K562 (cell line): Measurements from ENCODE around the gene RRAS. TPM values are rescaled to one million over a fixed set of nuclear protein-coding genes. Genes with fewer than 3 reads are reported as not detected.

ENCODE experiments used
- HDAC1 ChIP-seq, 2 experiments: fragments of 450-650 bp; IDR thresholded peaks; 2 replicates each; pipeline ENCODE4 v1.6.1; 2016 to 2017; ENCODE audit warnings: inconsistent platforms in 1 of 2, mild to moderate bottlenecking in 1 of 2, moderate library complexity in 1 of 2
- HMGN3 ChIP-seq: IDR thresholded peaks from 2 replicates; pipeline ENCODE4 v1.6.1; 2011; ENCODE audit warnings: borderline replicate concordance, low read depth, mild to moderate bottlenecking, mixed read lengths, low read length; ENCODE audit not compliant: insufficient read length; ENCODE audit errors: extremely low read depth
- KDM2B ChIP-seq: fragments of 250-450 bp; sonication (Bioruptor Pico); IDR thresholded peaks from 2 replicates; pipeline ENCODE4 v1.8.0; 2021; ENCODE audit warnings: mild to moderate bottlenecking, moderate library complexity
- MEF2A ChIP-seq: IDR thresholded peaks from 2 replicates; pipeline ENCODE4 v1.6.1; 2011; ENCODE audit warnings: low read depth, mild to moderate bottlenecking, low read length, moderate library complexity; ENCODE audit not compliant: control insufficient read depth
- MEIS2 ChIP-seq: fragments of 450-650 bp; IDR thresholded peaks from 2 replicates; pipeline ENCODE4 v1.6.1; 2014; ENCODE audit warnings: mild to moderate bottlenecking; ENCODE audit not compliant: partially characterized antibody
- NCOA4 ChIP-seq: fragments of 450-650 bp; IDR thresholded peaks from 2 replicates; pipeline ENCODE4 v1.6.1; 2018; ENCODE audit warnings: mild to moderate bottlenecking; ENCODE audit not compliant: partially characterized antibody
- NR2F6 ChIP-seq: fragments of 450-650 bp; formaldehyde crosslinking; IDR thresholded peaks from 2 replicates; pipeline ENCODE4 v1.4.0; 2020; ENCODE audit warnings: mild to moderate bottlenecking
- PML ChIP-seq: IDR thresholded peaks from 2 replicates; pipeline ENCODE4 v1.6.1; 2012; ENCODE audit warnings: low read length, inconsistent platforms
- POLR2G ChIP-seq: fragments of 200-400 bp; formaldehyde crosslinking; IDR thresholded peaks from 2 replicates; pipeline ENCODE4 v1.6.1; 2017; ENCODE audit warnings: low read depth, mild to moderate bottlenecking, antibody characterized with exemption, low read length, moderate library complexity
- PRPF4 ChIP-seq: fragments of 200-400 bp; formaldehyde crosslinking; IDR thresholded peaks from one replicate; pipeline ENCODE4 v1.6.1; 2017; ENCODE audit warnings: low read length, low read depth, mild to moderate bottlenecking; ENCODE audit not compliant: insufficient read depth, poor library complexity, severe bottlenecking
- RAD21 ChIP-seq, 2 experiments: fragments of 250-450 bp in 1 of 2; fragments of 450-650 bp in 1 of 2; sonication (Bioruptor Pico) in 1 of 2; formaldehyde crosslinking in 1 of 2; IDR thresholded peaks in 1 of 2; conservative IDR thresholded peaks in 1 of 2; 2 replicates each; pipeline versions ENCODE4 v1.4.0 to v1.8.0; 2020 to 2022; ENCODE audit warnings: mild to moderate bottlenecking in 2 of 2, moderate library complexity in 1 of 2
- SMARCB1 ChIP-seq: IDR thresholded peaks from 2 replicates; pipeline ENCODE4 v1.6.1; 2011; ENCODE audit warnings: improper control_type of control experiment, low read depth; ENCODE audit not compliant: insufficient read length
- TBP ChIP-seq: optimal IDR thresholded peaks from 2 replicates; pipeline ENCODE3; 2011; ENCODE audit warnings: low read depth, low read length, improper control_type of control experiment
- TCF7L2 ChIP-seq: fragments of 150-350 bp; IDR thresholded peaks from 2 replicates; pipeline ENCODE4 v1.6.1; 2016; ENCODE audit warnings: low read depth, mild to moderate bottlenecking, low read length, moderate library complexity
- WHSC1 ChIP-seq: IDR thresholded peaks from one replicate; pipeline ENCODE4 v1.6.1; 2012; ENCODE audit warnings: low read length, control low read depth, inconsistent platforms
- ZNF175 ChIP-seq: fragments of 200-800 bp; sonication (Bioruptor generic); IDR thresholded peaks from 2 replicates; pipeline ENCODE4 v1.6.1; 2016; ENCODE audit warnings: low read depth, mild to moderate bottlenecking, missing genetic modification characterization, missing compliant biosample characterization
- polyA plus RNA-seq, 8 experiments: library from polyadenylated mRNA; depleted of rRNA in 4 of 8; stranded (reverse) in 5 of 8; unstranded in 3 of 8; fragments of >200 nt; fragmentation: Nextera tagmentation in 2 of 8; fragmentation: Illumina TruSeq in 1 of 8; extraction: Ambion mirVana in 2 of 8; extraction: Trizol in 1 of 8; gene quantifications; 2 replicates each; pipeline versions ENCODE4 v1.2.1 to v1.2.3, GENCODE V29; 2011 to 2014; ENCODE audit warnings: inconsistent platforms in 1 of 8, missing spikeins in 1 of 8
- total RNA-seq, 7 experiments: library from RNA; depleted of rRNA in 6 of 7; stranded (reverse); fragments of >200 nt in 6 of 7; fragmentation: Illumina TruSeq in 2 of 7; extraction: Trizol in 2 of 7; gene quantifications; 2 replicates each; pipeline versions ENCODE4 v1.2.1 to v1.2.3, GENCODE V29; 2011 to 2021; ENCODE audit warnings: low replicate concordance in 1 of 7
- TF ChIP-seq, protein P1 (sequence below): fragments of 250-450 bp; sonication (Bioruptor Pico); IDR thresholded peaks from 2 replicates; pipeline ENCODE4 v1.5.0; 2021
- TF ChIP-seq, protein P2 (sequence below): fragments of 450-650 bp; IDR thresholded peaks from 2 replicates; pipeline ENCODE4 v1.7.0; 2016; ENCODE audit warnings: borderline replicate concordance
- TF ChIP-seq, protein P3 (sequence below): fragments of 450-650 bp; IDR thresholded peaks from 2 replicates; pipeline ENCODE4 v1.6.1; 2018; ENCODE audit not compliant: partially characterized antibody
- TF ChIP-seq, protein P4 (sequence below): sonication (generic); formaldehyde crosslinking; IDR thresholded peaks from 2 replicates; pipeline ENCODE4 v1.8.0; 2022; ENCODE audit warnings: mild to moderate bottlenecking, missing genetic modification reagents

The RRAS gene
- total and polyA plus RNA-seq, 9 of the 15 experiments (the other 6 are each of a cell fraction or from before 2014, with no cell fraction given), result 0.70 to 17.3 (median 8.2) TPM

DNA sequence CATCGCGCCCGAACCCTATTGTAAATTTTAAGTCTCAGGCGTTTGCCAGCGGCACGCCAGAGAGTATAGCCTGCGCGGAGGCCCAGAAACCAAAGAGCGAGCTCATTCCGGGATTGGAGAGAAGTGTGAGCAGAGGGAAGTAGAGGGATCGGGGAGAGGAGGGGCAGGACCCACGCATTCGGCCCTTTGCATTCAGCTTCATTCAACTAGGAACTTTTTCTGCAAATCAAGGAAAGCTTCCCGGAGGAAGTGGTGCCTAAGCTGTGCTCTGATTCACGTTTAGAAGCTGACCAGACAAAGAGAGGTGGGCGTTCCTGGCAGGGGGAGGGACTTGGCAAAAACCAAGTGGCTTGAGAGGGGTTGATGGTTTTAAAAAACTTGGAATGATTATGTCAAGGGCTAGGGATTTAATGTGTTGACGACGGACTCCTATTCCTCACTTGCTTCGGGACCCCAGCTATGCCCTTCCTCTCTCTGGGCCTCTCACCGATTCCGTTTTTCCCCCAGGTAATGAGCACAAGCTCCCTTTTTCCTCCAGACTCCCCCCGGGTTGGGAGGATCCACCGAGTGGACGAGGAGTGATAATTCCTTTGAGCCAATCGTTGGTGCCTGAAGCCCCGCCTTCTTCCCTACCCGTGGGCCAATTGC, 36.3 kb upstream of the RRAS start (continued):
- peak; percentile 85 for TF ChIP-seq TBP
- TF ChIP-seq, protein P1, sequence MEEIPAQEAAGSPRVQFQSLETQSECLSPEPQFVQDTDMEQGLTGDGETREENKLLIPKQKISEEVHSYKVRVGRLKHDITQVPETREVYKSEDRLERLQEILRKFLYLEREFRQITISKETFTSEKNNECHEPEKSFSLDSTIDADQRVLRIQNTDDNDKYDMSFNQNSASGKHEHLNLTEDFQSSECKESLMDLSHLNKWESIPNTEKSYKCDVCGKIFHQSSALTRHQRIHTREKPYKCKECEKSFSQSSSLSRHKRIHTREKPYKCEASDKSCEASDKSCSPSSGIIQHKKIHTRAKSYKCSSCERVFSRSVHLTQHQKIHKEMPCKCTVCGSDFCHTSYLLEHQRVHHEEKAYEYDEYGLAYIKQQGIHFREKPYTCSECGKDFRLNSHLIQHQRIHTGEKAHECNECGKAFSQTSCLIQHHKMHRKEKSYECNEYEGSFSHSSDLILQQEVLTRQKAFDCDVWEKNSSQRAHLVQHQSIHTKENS (CRISPR knock-in tag), result no peak
- no peak for TF ChIP-seq PML
- no peak for TF ChIP-seq PRPF4
- TF ChIP-seq KDM2B (CRISPR knock-in tag), result no peak
- TF ChIP-seq ZNF175 (CRISPR knock-in tag), result no peak
- TF ChIP-seq WHSC1, result no peak
- TF ChIP-seq POLR2G, result peak; percentile 13; the same call in 1 of the 2 replicates
- TF ChIP-seq MEF2A, result no peak
- TF ChIP-seq, protein P2, sequence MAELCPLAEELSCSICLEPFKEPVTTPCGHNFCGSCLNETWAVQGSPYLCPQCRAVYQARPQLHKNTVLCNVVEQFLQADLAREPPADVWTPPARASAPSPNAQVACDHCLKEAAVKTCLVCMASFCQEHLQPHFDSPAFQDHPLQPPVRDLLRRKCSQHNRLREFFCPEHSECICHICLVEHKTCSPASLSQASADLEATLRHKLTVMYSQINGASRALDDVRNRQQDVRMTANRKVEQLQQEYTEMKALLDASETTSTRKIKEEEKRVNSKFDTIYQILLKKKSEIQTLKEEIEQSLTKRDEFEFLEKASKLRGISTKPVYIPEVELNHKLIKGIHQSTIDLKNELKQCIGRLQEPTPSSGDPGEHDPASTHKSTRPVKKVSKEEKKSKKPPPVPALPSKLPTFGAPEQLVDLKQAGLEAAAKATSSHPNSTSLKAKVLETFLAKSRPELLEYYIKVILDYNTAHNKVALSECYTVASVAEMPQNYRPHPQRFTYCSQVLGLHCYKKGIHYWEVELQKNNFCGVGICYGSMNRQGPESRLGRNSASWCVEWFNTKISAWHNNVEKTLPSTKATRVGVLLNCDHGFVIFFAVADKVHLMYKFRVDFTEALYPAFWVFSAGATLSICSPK, result no peak
- TF ChIP-seq NR2F6 (CRISPR knock-in tag), result no peak
- no peak for TF ChIP-seq HMGN3
- TF ChIP-seq MEIS2, result peak; percentile 11
- peak in 1 of 2 experiments; percentile 78; a peak in 2 of 4 replicates for TF ChIP-seq HDAC1 (IDR thresholded peaks at IDR 0.05)
- TF ChIP-seq, protein P3, sequence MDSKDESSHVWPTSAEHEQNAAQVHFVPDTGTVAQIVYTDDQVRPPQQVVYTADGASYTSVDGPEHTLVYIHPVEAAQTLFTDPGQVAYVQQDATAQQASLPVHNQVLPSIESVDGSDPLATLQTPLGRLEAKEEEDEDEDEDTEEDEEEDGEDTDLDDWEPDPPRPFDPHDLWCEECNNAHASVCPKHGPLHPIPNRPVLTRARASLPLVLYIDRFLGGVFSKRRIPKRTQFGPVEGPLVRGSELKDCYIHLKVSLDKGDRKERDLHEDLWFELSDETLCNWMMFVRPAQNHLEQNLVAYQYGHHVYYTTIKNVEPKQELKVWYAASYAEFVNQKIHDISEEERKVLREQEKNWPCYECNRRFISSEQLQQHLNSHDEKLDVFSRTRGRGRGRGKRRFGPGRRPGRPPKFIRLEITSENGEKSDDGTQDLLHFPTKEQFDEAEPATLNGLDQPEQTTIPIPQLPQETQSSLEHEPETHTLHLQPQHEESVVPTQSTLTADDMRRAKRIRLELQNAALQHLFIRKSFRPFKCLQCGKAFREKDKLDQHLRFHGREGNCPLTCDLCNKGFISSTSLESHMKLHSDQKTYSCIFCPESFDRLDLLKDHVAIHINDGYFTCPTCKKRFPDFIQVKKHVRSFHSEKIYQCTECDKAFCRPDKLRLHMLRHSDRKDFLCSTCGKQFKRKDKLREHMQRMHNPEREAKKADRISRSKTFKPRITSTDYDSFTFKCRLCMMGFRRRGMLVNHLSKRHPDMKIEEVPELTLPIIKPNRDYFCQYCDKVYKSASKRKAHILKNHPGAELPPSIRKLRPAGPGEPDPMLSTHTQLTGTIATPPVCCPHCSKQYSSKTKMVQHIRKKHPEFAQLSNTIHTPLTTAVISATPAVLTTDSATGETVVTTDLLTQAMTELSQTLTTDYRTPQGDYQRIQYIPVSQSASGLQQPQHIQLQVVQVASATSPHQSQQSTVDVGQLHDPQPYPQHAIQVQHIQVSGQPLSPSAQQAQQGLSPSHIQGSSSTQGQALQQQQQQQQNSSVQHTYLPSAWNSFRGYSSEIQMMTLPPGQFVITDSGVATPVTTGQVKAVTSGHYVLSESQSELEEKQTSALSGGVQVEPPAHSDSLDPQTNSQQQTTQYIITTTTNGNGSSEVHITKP, result peak; percentile 100
- TF ChIP-seq NCOA4, result no peak
- TF ChIP-seq SMARCB1, result no peak
- TF ChIP-seq, protein P4, sequence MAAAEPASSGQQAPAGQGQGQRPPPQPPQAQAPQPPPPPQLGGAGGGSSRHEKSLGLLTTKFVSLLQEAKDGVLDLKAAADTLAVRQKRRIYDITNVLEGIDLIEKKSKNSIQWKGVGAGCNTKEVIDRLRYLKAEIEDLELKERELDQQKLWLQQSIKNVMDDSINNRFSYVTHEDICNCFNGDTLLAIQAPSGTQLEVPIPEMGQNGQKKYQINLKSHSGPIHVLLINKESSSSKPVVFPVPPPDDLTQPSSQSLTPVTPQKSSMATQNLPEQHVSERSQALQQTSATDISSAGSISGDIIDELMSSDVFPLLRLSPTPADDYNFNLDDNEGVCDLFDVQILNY (CRISPR knock-in tag), result no peak
- no peak for TF ChIP-seq RAD21 (CRISPR knock-in tag; conservative IDR thresholded peaks at IDR 0.05 in 1 of 2, IDR thresholded peaks at IDR 0.05 in 1 of 2)
- peak; percentile 97 for TF ChIP-seq TCF7L2
